Sciatic nerve (tissue), 2 donors: ENCODE measurements around the gene PHF21A. TPM values are rescaled to one million over a fixed set of nuclear protein-coding genes. Genes with fewer than 3 reads are reported as not detected.

Experiments used
- ATAC-seq: fragments of 200-7000 bp; cut with Tn5 transposase; one replicate; pipeline ENCODE4 v1.9.1; 2020; ENCODE audit warnings: mild to moderate bottlenecking, moderate library complexity
- DNase-seq: peaks from one replicate; pipeline ENCODE4 v3.0.0-alpha.2; 2020; ENCODE audit warnings: low spot score
- intact Hi-C: fragments of 100-400 bp; cut with DNase I; formaldehyde crosslinking; loops from one replicate; pipeline ENCODE4 v1.14.2; 2022
- total RNA-seq: library from RNA; stranded (reverse); fragmentation: NEBNext Ultra II Directional; extraction: Animal tissue kit (Norgen Biotek cat#: 25700); gene quantifications from one replicate; pipeline ENCODE4 v1.2.1, GENCODE V29; 2021
- donor health status: DM: no; HTN: no; CAD: no.
- donor health status: DM: no; HTN: no; CAD: no.

PHF21A gene
- total RNA-seq, 1 donor from 2014 or later: 82.2 TPM

DNA sequence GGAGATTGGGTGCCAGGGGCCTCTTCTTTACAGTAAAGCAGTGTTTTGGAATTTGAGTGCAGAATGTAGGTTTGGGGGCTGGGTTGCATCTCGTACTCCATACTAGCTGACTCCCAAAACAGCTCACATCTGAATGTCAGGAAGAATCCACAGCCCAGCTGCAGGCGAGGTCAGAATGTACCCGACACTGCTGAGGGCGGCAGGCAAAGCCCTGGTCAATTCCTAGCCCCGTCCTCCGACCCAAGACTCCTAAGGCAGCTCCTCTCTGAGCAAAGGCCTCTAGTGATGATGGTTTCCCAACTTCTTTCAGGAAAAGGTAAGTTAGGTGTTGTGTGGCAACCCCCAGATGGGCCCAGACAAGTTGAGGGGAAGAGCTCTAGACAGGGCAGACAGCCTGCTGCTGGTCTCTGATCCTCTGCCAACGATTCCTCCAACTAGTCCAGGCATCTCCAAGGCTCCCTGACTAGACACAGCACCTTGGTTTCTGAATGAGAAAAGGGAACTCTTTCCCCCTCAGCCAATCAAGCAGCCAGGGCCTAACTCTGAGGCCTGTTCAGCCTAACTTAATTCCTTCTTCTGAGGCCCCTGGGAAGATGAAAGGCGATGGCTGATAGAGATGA lies 190.2 kb downstream of the PHF21A start:
- ATAC-seq (no peak), DNase-seq (no peak)
- intact Hi-C loops: no loop called here

DNA sequence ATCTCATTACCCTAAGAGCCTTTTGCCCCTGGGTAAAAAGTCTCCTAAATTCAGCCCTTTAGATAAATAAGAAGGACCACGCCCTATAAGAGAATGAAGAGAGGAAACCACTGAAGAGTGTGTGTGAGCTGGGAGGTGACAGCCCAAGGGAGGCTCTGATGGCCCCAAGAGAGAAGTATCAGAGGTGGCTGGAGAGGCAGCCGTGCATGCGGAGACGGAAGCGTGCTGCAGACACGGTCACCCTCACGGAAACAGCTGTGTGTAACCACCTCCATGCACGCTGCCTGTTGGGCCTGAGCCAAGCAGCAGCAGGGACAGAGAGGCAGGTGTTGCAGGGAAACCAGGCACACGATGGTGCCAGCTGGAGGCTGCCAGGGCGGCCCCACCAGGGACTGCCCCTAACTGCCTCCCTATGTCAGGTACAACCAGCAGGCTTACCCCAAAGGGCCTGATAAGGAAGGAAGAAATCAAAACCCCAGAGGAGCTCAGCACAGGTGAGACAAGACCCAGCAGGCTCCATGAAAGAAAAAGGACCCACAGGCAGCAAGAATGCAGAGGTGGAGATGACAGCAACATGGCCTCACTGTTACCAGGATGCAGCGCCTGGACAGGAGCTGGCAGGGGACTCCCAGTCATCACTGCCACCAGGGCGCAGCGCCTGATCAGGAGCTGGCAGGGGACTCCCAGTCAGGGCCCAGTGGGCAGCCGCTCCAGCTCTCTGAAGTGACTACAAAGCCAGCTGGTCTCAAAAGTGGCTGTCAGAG lies 191.0 kb downstream of the PHF21A start:
- ATAC-seq (no peak), DNase-seq (no peak)
- intact Hi-C loops: no loop called here

- intact Hi-C loops: no loop called here
- no peak for ATAC-seq
- no peak for DNase-seq
Measured at GRCh38 chr11:45929486-45930030, 191.7 kb downstream of the PHF21A start.

GRCh38 chr11:45928535-45929215 lies 192.6 kb downstream of the PHF21A start:
- intact Hi-C loops: no loop called here
- DNase-seq (peak; percentile 48), ATAC-seq (no peak)

GRCh38 chr11:45927684-45928413 lies 193.4 kb downstream of the PHF21A start:
- DNase-seq: peak; percentile 51
- no peak for ATAC-seq
- intact Hi-C loops: no loop called here

GRCh38 chr11:45927332-45927683 lies 193.9 kb downstream of the PHF21A start:
- peak; percentile 32 for DNase-seq

GRCh38 chr11:45926536-45927331 lies 194.5 kb downstream of the PHF21A start:
- ATAC-seq: no peak
- intact Hi-C loops: no loop called here
- peak; percentile 54 for DNase-seq

More at GRCh38 chr11:45927332-45927683, 193.9 kb downstream of the PHF21A start:
- intact Hi-C loops: no loop called here
- no peak for ATAC-seq

GRCh38 chr11:45926001-45926401 lies 195.3 kb downstream of the PHF21A start:
- ATAC-seq (no peak), DNase-seq (peak; percentile 56)
- intact Hi-C loops: no loop called here

DNA sequence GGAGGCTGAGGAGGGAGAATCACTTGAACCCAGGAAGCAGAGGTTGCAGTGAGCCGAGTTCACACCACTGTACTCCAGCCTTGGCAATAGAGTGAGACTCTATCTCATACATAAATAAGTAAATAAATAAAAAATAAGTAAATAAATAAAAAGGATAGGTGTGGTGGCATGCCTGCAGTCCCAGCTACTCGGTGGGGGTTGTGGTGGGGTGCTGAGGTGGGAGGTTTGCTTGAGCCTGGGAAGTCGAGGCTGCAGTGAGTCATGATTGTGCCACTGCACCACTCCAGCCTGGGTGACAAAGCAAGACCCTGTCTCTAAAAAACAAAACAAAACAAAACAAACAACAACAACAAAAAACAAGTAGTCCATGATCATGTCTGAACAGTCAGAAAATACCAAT lies 195.7 kb downstream of the PHF21A start:
- no peak for ATAC-seq
- intact Hi-C loops: no loop called here
- no peak for DNase-seq

- intact Hi-C loops: no loop called here
- DNase-seq: peak; percentile 32
- ATAC-seq: no peak
Measured at GRCh38 chr11:45924927-45925326, 196.3 kb downstream of the PHF21A start.

DNA sequence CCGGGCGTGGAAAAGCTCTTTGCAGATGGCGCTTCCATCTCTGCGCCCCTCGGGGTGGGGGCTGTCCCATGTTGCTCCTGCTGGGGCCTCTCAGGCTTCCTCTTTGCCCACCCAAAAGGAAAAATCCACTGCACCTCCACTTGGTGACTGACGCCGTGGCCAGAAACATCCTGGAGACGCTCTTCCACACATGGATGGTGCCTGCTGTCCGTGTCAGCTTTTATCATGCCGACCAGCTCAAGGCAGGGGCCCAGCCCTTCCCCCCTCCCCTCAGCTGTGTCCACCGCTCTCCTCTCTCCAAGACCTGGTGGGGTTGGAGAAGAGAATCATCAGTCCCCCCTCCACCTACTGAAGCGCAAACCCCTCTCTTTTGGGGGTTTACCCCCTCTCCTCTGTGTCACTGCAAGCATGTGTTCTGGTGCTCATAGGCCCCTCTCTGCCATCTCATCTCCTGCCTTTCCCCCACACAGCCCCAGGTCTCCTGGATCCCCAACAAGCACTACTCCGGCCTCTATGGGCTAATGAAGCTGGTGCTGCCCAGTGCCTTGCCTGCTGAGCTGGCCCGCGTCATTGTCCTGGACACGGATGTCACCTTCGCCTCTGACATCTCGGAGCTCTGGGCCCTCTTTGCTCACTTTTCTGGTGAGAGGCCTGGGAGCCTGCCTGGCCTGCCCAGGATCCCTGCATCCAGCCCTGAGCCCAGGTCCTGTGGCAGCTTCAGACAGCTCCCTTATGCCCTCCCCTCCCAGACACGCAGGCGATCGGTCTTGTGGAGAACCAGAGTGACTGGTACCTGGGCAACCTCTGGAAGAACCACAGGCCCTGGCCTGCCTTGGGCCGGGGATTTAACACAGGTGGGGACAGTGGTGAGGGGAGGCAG lies 197.0 kb downstream of the PHF21A start:
- intact Hi-C loops: no loop called here
- ATAC-seq (no peak), DNase-seq (peak; percentile 54)

GRCh38 chr11:45922425-45923082 lies 198.7 kb downstream of the PHF21A start, which contains the start of gene LARGE2:
Gene LARGE2 (plus strand): TSS chr11:45922656. CDS start chr11:45922883, 227 bp downstream.
- intact Hi-C loops: no loop called here
- peak; percentile 47 for DNase-seq
- no peak for ATAC-seq

- intact Hi-C loops: no loop called here
- ATAC-seq: no peak
- DNase-seq: peak; percentile 55
Measured at GRCh38 chr11:45921561-45922424, 199.5 kb downstream of the PHF21A start.

GRCh38 chr11:45920531-45921477 lies 200.4 kb downstream of the PHF21A start:
- ATAC-seq: no peak
- DNase-seq: peak; percentile 38
- intact Hi-C loops: no loop called here
